H7 (cell line): ENCODE data around the gene TYRO3. TPM values are rescaled to one million over a fixed set of nuclear protein-coding genes. Genes with fewer than 3 reads are reported as not detected.
"Not testable (repeated sequence)": the region's sequence is repeated elsewhere in the genome, so short reads cannot be mapped to it uniquely, and the experiment has no call there.

Source experiments
- DNase-seq: peaks from one replicate; pipeline ENCODE4 v3.0.0; 2012
- H3K27me3 ChIP-seq: 2 replicates; pipeline ENCODE4 v1.6.0; 2011; ENCODE audit warnings: mild to moderate bottlenecking, low read length; ENCODE audit not compliant: control insufficient read depth, insufficient read depth
- H3K36me3 ChIP-seq: replicated peaks from 2 replicates; pipeline ENCODE4 v1.5.1; 2011; ENCODE audit warnings: low read length; ENCODE audit not compliant: control insufficient read depth, insufficient read depth
- H3K4me3 ChIP-seq: 2 replicates; pipeline ENCODE4 v1.5.1; 2011; ENCODE audit warnings: low read depth, mild to moderate bottlenecking, control low read depth, low read length, moderate library complexity; ENCODE audit not compliant: insufficient read depth
- total RNA-seq: library from RNA; depleted of rRNA; stranded (reverse); fragments of >200 nt; shearing (Covaris generic); gene quantifications from 2 replicates; pipeline ENCODE4 v1.2.3, GENCODE V29; 2014

Gene TYRO3
- total RNA-seq, 1 experiment from 2014 or later: 72.6 TPM

- DNase-seq: no peak
- Histone ChIP-seq H3K4me3 (no peak overlapping the region), H3K27me3 (no peaks in the 10 kb centered on the region), H3K36me3 (peaks cover 43% of the 10 kb centered on the region)
Measured at GRCh38 chr15:41574158-41574557, 15.1 kb downstream of the TYRO3 start.

GRCh38 chr15:41575282-41575681, 16.3 kb downstream of the TYRO3 start:
- Histone ChIP-seq H3K36me3 (peaks cover 38% of the 10 kb centered on the region), H3K27me3 (no peaks in the 10 kb centered on the region), H3K4me3 (no peak overlapping the region)
- DNase-seq: no peak

GRCh38 chr15:41577863-41578735, 19.1 kb downstream of the TYRO3 start:
- Histone ChIP-seq H3K27me3 (no peaks in the 10 kb centered on the region), H3K36me3 (peaks cover 12% of the 10 kb centered on the region), H3K4me3 (no peak overlapping the region)
- no peak for DNase-seq

GRCh38 chr15:41578736-41579383, 19.8 kb downstream of the TYRO3 start:
- H3K4me3 ChIP-seq: no peak overlapping the region
- DNase-seq: no peak
- H3K36me3 ChIP-seq: peaks cover 10% of the 10 kb centered on the region
- H3K27me3 ChIP-seq: no peaks in the 10 kb centered on the region

GRCh38 chr15:41581110-41581509, 22.1 kb downstream of the TYRO3 start:
- Histone ChIP-seq H3K4me3 (no peak overlapping the region), H3K36me3 (peaks cover 4% of the 10 kb centered on the region), H3K27me3 (no peaks in the 10 kb centered on the region; the same call in 1 of the 2 replicates)
- DNase-seq: peak; percentile 74

GRCh38 chr15:41583795-41584194, 24.8 kb downstream of the TYRO3 start:
- Histone ChIP-seq H3K4me3 (no peak overlapping the region), H3K36me3 (no peaks in the 10 kb centered on the region), H3K27me3 (no peaks in the 10 kb centered on the region; the same call in 1 of the 2 replicates)
- no peak for DNase-seq

GRCh38 chr15:41584636-41585126, 25.7 kb downstream of the TYRO3 start:
- H3K4me3 ChIP-seq: peak overlapping the region; percentile 43
- DNase-seq: no peak

GRCh38 chr15:41585127-41586047, 26.4 kb downstream of the TYRO3 start:
- peak; percentile 83 for DNase-seq
- no peaks in the 10 kb centered on the region; the same call in 1 of the 2 replicates for H3K27me3 ChIP-seq
- H3K36me3 ChIP-seq: no peaks in the 10 kb centered on the region
- H3K4me3 ChIP-seq: peak overlapping the region; percentile 43

More at GRCh38 chr15:41584636-41585126, 25.7 kb downstream of the TYRO3 start:
- no peaks in the 10 kb centered on the region; the same call in 1 of the 2 replicates for H3K27me3 ChIP-seq
- no peaks in the 10 kb centered on the region for H3K36me3 ChIP-seq

GRCh38 chr15:41586531-41587282, 27.7 kb downstream of the TYRO3 start:
- H3K4me3 ChIP-seq, DNase-seq, H3K36me3 ChIP-seq, H3K27me3 ChIP-seq: not testable (repeated sequence)

- H3K36me3 ChIP-seq, DNase-seq, H3K4me3 ChIP-seq, H3K27me3 ChIP-seq: not testable (repeated sequence)
Measured at GRCh38 chr15:41589018-41589417, 30.0 kb downstream of the TYRO3 start.

GRCh38 chr15:41589571-41589970, 30.6 kb downstream of the TYRO3 start:
- not testable (repeated sequence) for H3K36me3 ChIP-seq, DNase-seq, H3K27me3 ChIP-seq, H3K4me3 ChIP-seq

GRCh38 chr15:41591217-41591616, 32.2 kb downstream of the TYRO3 start:
- not testable (repeated sequence) for DNase-seq, H3K4me3 ChIP-seq, H3K27me3 ChIP-seq, H3K36me3 ChIP-seq

- DNase-seq, H3K27me3 ChIP-seq, H3K4me3 ChIP-seq, H3K36me3 ChIP-seq: not testable (repeated sequence)
Measured at GRCh38 chr15:41592718-41593117, 33.7 kb downstream of the TYRO3 start.
